Muscle of leg (tissue), 11 donors: ENCODE data around the gene RPS2. TPM values are rescaled to one million over a fixed set of nuclear protein-coding genes. Genes with fewer than 3 reads are reported as not detected.
A peak's percentile ranks its signal among the peaks of the same experiment; 100 is the strongest.

Source experiments
- DNase-seq: peaks from one replicate; pipeline ENCODE4 v3.0.0; 2013
- H3K27ac ChIP-seq: one replicate; pipeline ENCODE4 v1.5.1; 2013; ENCODE audit warnings: mild to moderate bottlenecking, low read length, control low read depth
- H3K27me3 ChIP-seq: one replicate; pipeline ENCODE4 v1.6.1; 2013; ENCODE audit warnings: low read length; ENCODE audit not compliant: control insufficient read depth, insufficient read depth
- H3K36me3 ChIP-seq: one replicate; pipeline ENCODE4 v1.6.1; 2013; ENCODE audit warnings: low read length; ENCODE audit not compliant: control insufficient read depth, insufficient read depth
- H3K4me1 ChIP-seq: one replicate; pipeline ENCODE4 v1.6.1; 2013; ENCODE audit warnings: low read length; ENCODE audit not compliant: control insufficient read depth, insufficient read depth
- H3K4me3 ChIP-seq: one replicate; pipeline ENCODE4 v1.5.1; 2013; ENCODE audit warnings: low read length, control low read depth
- H3K9me3 ChIP-seq: replicated peaks from 2 replicates; pipeline ENCODE4 v1.6.1; 2013; ENCODE audit warnings: low read depth, low read length; ENCODE audit not compliant: control insufficient read depth
- WGBS: methylation state at CpG from one replicate; pipeline ENCODE4 v1.1.5; 2013; ENCODE audit warnings: missing lambda C conversion rate; ENCODE audit not compliant: insufficient coverage; 5-methylcytosine and 5-hydroxymethylcytosine counted together
- polyA plus RNA-seq, 8 donors: library from polyadenylated mRNA; unstranded; fragments of 120-200 nt; gene quantifications; one replicate each; pipeline versions ENCODE4 v1.2.1 to v1.2.3, GENCODE V29; 2013; ENCODE audit warnings: inconsistent platforms in 1 of 8, low replicate concordance in 1 of 8; ENCODE audit not compliant: insufficient read length in 8 of 8, insufficient read depth in 1 of 8
- total RNA-seq: library from RNA; stranded (reverse); fragments of 120-200 nt; gene quantifications from one replicate; pipeline ENCODE4 v1.2.4, GENCODE V29; 2013

Gene RPS2
- total and polyA plus RNA-seq, 9 donors: 2,334 to 3,712 (median 3,453) TPM

DNA sequence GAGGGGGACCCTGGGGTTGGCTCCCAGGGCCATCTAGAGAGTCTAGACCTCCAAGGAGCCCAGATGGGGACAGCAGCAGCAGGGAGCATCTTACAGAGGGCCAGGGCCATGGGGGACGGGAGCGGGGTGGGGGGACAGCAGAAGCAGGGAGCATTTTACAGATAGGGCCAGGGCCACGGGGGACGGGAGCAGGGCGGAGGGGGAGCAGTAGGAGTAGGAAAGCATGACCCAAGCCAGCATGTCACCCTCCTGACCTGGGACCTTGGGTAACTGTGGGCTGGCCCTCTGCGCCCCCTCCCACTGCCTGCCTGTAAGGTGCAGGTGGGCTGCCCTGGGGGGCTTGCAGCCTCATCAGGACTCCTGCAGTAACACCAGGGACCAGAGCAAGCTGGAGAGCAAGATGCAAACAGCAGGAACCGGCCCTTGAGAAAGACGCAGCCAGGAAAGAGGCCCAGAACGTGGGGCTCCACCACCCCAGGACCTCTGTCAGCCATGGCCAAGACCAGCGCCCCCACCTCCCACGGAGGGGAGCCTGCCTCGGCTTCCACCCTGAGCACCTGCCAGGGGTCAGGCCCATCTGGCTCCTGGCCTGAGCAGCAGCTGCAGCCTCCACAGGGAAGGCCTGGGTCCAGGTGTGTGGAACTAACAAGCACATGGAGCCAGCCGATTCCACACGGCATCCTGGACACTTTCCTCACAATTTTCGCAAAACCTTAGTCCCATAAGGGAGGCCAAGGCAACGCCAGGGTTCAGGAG, 42.6 kb upstream of the RPS2 start:
- Histone ChIP-seq H3K4me3 (no peak overlapping the region), H3K27me3 (no peaks in the 10 kb centered on the region), H3K36me3 (peaks cover 27% of the 10 kb centered on the region), H3K4me1 (peaks cover 75% of the 10 kb centered on the region), H3K9me3 (no peaks in the 10 kb centered on the region), H3K27ac (no peak overlapping the region)
- 53% methylated on average over 13 of the region's 16 CpGs for WGBS
- no peak for DNase-seq

- WGBS: 90% methylated on average over 8 of the region's 8 CpGs
- peaks cover 77% of the 10 kb centered on the region for H3K4me1 ChIP-seq
Observed at GRCh38 chr16:2006317-2006716, 41.7 kb upstream of the RPS2 start.

GRCh38 chr16:2005646-2006045, 41.0 kb upstream of the RPS2 start:
- WGBS: 86% methylated on average over 21 of the region's 21 CpGs
- no peak for DNase-seq

More at GRCh38 chr16:2006317-2006716, 41.7 kb upstream of the RPS2 start:
- Histone ChIP-seq H3K9me3 (no peaks in the 10 kb centered on the region), H3K27ac (peak overlapping the region; percentile 3), H3K4me3 (no peak overlapping the region), H3K36me3 (peaks cover 36% of the 10 kb centered on the region), H3K27me3 (no peaks in the 10 kb centered on the region)
- no peak for DNase-seq

DNA sequence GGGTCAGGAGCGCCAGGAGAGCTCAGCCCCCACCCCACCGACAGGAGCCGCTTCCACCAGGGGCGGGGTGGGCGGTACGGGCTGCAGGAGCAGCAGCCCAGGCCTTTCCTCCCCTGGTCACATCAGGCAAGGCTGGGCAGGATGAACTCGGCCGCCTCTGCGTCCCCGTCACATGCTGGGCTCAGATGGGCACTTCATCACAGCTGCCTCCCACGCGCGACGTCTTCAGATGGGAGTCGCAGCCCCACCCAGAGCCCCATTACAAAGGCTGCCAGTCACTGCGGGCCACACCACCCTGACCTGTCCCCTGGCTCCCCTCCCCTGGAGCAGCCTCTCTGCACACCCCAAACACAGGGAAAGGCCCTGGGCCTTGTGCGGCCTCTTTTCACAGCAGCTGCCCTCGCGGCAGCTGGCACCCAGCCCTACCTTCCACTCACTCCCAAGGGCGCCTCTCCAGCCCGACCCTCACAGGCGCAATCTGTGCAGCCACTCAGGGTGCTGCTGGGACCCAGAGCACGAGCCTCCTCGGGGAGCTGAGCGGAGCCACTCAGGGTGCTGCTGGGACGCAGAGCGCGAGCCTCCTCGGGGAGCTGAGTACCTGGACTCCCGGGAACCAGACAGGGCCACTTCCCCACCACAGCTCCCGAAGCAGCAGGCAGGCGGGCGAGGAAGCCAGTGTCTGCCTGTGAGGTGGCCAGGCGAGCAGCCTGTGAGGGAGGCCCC, 40.3 kb upstream of the RPS2 start:
- H3K27me3 ChIP-seq: no peaks in the 10 kb centered on the region
- WGBS: 61% methylated on average over 25 of the region's 34 CpGs
- no peaks in the 10 kb centered on the region for H3K9me3 ChIP-seq
- peak overlapping the region; percentile 78 for H3K27ac ChIP-seq
- no peak overlapping the region for H3K4me3 ChIP-seq
- no peak for DNase-seq
- H3K36me3 ChIP-seq: peaks cover 49% of the 10 kb centered on the region
- H3K4me1 ChIP-seq: peaks cover 69% of the 10 kb centered on the region

More at GRCh38 chr16:2005646-2006045, 41.0 kb upstream of the RPS2 start:
- peaks cover 43% of the 10 kb centered on the region for H3K36me3 ChIP-seq
- peak overlapping the region; percentile 3 for H3K27ac ChIP-seq
- no peak overlapping the region for H3K4me3 ChIP-seq
- peaks cover 76% of the 10 kb centered on the region for H3K4me1 ChIP-seq
- no peaks in the 10 kb centered on the region for H3K9me3 ChIP-seq
- no peaks in the 10 kb centered on the region for H3K27me3 ChIP-seq

DNA sequence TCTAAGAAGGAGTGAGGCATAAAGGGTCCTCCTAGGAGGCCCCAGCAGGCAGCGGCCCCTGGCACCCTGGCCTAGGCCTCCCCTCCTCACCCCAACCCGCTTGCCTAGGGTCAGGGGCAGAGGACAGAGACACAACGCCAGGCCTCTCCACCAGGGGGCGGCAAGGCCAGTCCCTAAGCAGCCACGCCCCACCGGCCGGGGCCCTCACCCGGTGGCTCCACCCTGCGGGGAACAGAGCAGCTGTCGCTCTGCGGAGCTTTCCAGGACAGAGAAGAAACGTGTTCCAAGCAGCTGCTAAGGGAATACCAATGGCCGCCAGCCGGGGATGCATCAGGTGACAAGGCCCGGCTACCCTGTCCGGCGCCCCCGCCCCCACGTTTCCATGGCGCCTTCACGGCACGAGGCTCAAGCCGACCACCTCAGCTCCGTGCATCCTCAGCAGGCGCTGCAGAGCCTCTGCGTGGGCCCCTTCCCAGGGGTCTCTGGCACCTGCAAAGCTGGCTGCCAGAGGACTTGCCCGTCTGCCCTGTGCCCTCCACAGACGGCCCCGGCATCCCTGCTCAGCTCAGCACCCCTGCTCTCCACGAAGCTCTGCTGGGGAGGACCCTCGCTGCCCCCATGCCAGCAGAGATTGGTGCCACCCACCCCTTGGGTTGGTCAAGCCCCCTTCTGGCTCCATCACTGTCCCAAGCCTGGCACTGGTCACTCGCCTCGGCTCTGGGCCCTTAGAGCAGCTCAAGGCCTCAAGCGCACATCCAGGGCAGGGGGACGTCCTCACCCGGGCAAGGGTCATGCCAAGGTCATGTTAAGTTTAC, 39.4 kb upstream of the RPS2 start:
- peaks cover 68% of the 10 kb centered on the region for H3K4me1 ChIP-seq
- no peaks in the 10 kb centered on the region for H3K9me3 ChIP-seq
- 19% methylated on average over 36 of the region's 36 CpGs for WGBS
- H3K4me3 ChIP-seq: no peak overlapping the region
- no peaks in the 10 kb centered on the region for H3K27me3 ChIP-seq
- DNase-seq: peak; percentile 95
- H3K27ac ChIP-seq: peak overlapping the region; percentile 78
- peaks cover 58% of the 10 kb centered on the region for H3K36me3 ChIP-seq

DNA sequence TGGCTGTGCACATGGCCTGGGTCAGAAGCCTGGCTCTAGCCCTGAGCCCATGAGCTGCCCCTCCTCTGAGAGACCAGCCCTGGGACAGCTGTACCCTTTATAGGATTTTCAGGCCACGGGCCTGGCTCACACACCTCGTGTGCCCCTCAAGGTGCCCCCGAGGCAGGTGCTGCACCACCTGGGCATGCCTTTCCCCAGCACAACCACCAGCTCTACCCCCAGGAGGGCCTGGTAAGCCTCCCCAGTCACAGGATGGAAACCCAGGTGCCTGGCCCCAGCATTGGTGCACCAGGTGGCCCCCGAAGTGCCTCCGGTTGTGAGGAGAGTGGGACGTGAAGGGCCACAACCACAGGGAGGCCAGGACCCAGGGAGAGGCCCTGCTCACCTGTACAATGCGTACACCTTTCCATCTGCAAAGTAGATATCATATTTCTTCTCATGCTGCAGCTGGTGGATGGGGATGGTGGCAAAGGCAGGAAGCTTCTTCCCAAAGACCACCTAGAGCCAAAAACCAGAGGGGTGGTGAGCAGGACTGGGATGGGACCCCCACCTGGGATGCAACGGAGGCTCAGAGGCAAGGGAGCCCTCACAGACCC, 38.7 kb upstream of the RPS2 start:
- H3K4me3 ChIP-seq: no peak overlapping the region
- H3K27ac ChIP-seq: peak overlapping the region; percentile 67
- WGBS: 82% methylated on average over 6 of the region's 8 CpGs
- peaks cover 65% of the 10 kb centered on the region for H3K36me3 ChIP-seq
- no peaks in the 10 kb centered on the region for H3K27me3 ChIP-seq
- DNase-seq: no peak
- H3K9me3 ChIP-seq: no peaks in the 10 kb centered on the region
- H3K4me1 ChIP-seq: peaks cover 61% of the 10 kb centered on the region

- Histone ChIP-seq H3K9me3 (no peaks in the 10 kb centered on the region), H3K36me3 (peaks cover 68% of the 10 kb centered on the region), H3K4me1 (peaks cover 54% of the 10 kb centered on the region), H3K27me3 (no peaks in the 10 kb centered on the region), H3K27ac (peak overlapping the region; percentile 35), H3K4me3 (no peak overlapping the region)
- 92% methylated on average over 42 of the region's 47 CpGs for WGBS
- DNase-seq: no peak
Observed at GRCh38 chr16:2002406-2003230, 38.0 kb upstream of the RPS2 start.

- H3K36me3 ChIP-seq: peaks cover 70% of the 10 kb centered on the region
- no peak for DNase-seq
- H3K27ac ChIP-seq: no peak overlapping the region
- WGBS: 94% methylated on average over 51 of the region's 53 CpGs
- peaks cover 44% of the 10 kb centered on the region for H3K4me1 ChIP-seq
- no peak overlapping the region for H3K4me3 ChIP-seq
- no peaks in the 10 kb centered on the region for H3K27me3 ChIP-seq
- H3K9me3 ChIP-seq: no peaks in the 10 kb centered on the region
Observed at GRCh38 chr16:2001456-2002355, 37.1 kb upstream of the RPS2 start.
